ENCODE data around the gene HNRNPU.

HNRNPU gene

GRCh38 chr1:244807138-244807537 is 57.2 kb downstream of the HNRNPU start:
- no peak for DNase-seq (ENCODE audit: low read depth)
- TF ChIP-seq CTCF (IDR thresholded peaks at IDR 0.05; ENCODE audit: insufficient read depth, low read depth, low read length, missing control alignments), result no peak
- H3K4me3 ChIP-seq (ENCODE audit: low read depth, low read length), result no peak overlapping the region

DNA sequence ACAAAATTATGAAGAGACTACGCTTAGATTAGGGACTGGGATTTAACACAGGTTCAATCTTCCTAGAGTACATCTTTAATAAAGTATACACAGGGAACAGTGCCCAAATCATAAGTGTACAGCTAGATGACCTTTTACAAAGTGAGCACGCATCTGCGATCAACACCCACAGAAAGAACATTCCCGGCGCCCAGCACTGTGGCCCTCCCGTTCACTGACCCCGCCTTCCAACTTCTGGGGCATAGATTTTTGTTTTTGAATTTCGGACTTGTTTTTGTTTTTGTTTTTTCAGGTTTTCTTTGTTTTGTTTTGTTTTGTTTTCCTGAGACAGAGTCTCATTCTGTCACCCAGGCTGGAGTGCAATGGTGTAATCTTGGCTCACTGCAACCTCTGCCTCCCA is 59.5 kb downstream of the HNRNPU start:
- DNase-seq (ENCODE audit: low read depth), result no peak

GRCh38 chr1:244802556-244803239 is 61.6 kb downstream of the HNRNPU start:
- no peak overlapping the region for H3K4me3 ChIP-seq (ENCODE audit: low read depth, low read length)
- TF ChIP-seq CTCF (IDR thresholded peaks at IDR 0.05; ENCODE audit: insufficient read depth, low read depth, low read length, missing control alignments), result no peak

More for the DNA sequence above, 59.5 kb downstream of the HNRNPU start:
- no peak overlapping the region for H3K4me3 ChIP-seq (ENCODE audit: low read depth, low read length)
- no peak for TF ChIP-seq CTCF (IDR thresholded peaks at IDR 0.05; ENCODE audit: insufficient read depth, low read depth, low read length, missing control alignments)

DNA sequence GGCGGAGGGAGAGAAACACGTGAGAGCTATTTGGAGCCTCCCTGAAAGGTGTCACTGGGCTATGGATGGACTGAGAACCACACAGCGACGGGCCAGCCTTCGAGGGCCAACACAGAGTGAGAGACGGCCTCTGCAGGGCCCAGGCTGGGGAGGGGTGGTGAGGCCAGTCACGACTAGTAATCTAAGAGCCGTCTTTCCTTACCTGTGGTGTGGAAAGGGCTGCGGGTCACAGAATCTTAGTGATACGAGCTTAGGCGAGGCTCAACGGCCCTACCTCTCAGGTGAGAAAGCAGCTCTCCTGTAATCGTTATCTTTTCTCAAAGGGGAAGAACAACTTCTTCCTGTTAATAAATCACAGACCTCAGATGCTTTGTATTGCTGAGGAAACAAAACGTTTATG is 62.3 kb downstream of the HNRNPU start:
- H3K4me3 ChIP-seq (ENCODE audit: low read depth, low read length), result no peak overlapping the region
- no peak for TF ChIP-seq CTCF (IDR thresholded peaks at IDR 0.05; ENCODE audit: insufficient read depth, low read depth, low read length, missing control alignments)
- DNase-seq (ENCODE audit: low read depth), result no peak

More at GRCh38 chr1:244802556-244803239, 61.6 kb downstream of the HNRNPU start:
- DNase-seq (ENCODE audit: low read depth), result no peak

DNA sequence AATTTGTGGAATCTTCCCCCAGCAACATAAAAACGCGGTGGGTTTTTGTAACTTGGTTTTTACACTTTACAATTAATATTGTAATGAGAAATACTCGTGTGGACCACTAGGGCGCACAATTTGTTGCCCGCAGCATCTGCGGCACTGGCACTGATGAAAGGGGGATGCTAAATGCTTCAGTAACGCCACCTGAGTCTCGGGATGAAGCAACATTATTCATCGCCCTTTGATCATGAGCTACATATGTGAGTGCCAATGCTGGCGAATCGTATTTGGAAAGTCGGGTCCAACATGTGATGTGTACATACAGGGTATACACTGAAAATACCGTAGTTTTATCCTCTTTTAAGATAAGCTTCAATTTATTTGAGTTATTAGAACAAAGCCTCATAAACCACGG is 63.1 kb downstream of the HNRNPU start:
- TF ChIP-seq CTCF (IDR thresholded peaks at IDR 0.05; ENCODE audit: insufficient read depth, low read depth, low read length, missing control alignments), result peak; percentile 60
- no peak overlapping the region for H3K4me3 ChIP-seq (ENCODE audit: low read depth, low read length)
- peak; percentile 79 for DNase-seq (ENCODE audit: low read depth)

GRCh38 chr1:244800821-244801220 is 63.5 kb downstream of the HNRNPU start:
- DNase-seq (ENCODE audit: low read depth), result no peak
- H3K4me3 ChIP-seq (ENCODE audit: low read depth, low read length), result no peak overlapping the region
- TF ChIP-seq CTCF (IDR thresholded peaks at IDR 0.05; ENCODE audit: insufficient read depth, low read depth, low read length, missing control alignments), result no peak

Data from GM12865 (cell line).